Measurements from ENCODE around the gene PRKAR1A.
"Not testable (repeated sequence)": the region's sequence is repeated elsewhere in the genome, so short reads cannot be mapped to it uniquely, and the experiment has no call there.

Gene PRKAR1A

DNA sequence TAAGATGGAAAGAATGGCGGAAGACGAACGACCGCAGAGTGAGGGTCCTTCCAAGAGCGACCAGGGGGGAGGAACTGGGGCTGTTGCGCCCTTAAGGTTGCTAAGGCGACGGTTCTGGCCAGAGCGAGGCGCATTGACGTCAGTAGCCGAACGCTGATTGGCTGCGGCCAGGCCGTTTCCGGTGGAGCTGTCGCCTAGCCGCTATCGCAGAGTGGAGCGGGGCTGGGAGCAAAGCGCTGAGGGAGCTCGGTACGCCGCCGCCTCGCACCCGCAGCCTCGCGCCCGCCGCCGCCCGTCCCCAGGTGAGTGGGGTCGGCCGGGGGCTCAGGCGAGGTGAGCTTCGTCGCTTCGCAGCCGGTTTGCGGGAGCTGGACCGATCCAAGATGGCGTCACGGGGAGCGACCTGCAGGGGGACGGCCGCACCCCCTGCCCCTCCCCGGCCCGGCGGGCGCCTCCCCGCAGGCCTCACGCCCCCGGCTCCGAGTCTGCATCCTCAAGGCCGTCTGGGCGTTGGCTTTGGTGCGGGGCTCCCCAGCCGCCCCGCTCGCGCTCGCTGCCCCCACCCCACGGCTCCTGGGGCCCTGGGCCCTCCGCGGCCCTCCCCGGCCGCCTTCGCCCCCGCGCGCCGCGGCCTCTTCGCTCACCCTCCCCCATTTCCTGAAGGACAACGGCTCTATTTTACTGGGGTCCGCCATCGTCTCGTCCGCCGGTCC, at the start of gene PRKAR1A:
TSS of gene PRKAR1A (plus strand) at position 184 of the 713 bp plus-strand sequence. CDS start 2,970 bp downstream, outside the sequence.
- DNase-seq, result peak; percentile 86

DNA sequence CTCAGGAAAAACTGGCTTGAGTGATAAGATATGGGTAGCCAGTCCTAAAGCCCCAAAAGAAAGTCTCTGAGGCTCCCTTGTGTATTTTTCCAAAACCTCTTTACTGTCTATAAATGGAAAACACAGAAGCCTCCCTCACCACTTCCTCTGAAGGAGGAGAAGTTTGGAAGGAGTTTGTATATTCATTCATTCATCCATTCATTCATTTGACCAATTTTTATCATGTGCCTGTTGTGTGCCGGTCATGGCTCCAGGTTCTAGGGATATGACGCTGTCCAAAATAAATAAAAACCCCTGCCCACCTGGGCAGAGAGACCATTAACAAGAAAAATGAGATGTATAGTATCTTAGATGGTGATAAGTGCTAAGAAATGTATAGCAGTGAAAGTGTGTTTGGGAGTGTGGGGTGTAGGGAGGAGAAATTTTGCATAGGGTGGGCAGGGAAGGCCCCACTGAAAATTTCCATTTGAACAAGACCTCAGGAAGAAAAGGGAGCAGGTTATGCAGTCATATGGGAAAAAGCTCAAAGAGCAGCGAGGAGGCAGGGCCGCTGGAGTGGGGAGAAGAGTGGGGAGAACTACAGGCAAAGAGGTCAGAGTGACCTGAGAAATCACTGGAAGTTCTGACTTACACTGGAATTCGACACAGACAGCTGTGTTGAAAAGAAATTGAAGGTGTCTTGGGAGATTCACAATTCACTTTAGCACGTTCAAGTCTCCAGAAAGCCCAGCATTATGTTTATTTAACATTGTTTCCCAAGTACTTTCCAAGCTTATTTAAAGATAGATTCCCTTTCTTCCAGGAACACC, 48.8 kb upstream of the PRKAR1A start:
- DNase-seq, result no peak

DNA sequence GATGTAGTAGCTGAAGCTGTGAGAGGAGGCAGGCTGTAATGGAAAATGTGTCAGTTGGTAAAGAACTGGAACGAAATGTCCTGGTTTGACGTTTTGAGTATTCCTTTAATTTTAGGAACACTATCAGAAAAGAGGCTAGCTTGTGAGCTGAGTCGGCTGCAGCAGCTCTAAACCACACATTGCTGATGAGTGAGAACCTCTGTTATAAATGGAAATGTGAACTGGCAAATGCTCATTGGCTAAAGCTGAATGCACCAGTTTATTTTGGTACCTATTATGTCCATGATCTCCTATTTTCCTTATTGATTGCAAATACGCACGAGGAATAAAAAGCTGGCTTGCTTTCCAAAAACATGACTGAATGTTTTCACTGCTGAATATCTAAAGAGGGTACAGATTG, 43.9 kb upstream of the PRKAR1A start:
- no peak for DNase-seq

DNA sequence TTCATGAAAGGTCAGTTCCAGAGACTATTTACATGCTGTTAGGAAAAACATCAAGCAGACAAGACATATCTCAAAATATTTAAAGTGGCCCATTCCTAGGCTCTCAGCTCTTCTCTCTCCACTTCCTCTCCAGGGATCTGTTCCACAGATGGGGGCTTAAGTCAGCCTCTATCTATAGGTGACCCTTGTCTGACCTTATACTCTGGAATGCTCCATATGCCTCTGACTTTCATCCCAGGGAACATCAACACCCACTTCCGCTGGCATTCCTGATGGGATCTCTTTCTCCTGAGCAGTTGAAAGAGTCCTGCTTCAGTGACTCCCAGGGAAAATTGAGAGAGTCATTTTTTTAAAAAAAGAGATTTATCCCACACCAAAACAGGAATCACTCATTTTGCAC, 43.4 kb upstream of the PRKAR1A start:
- DNase-seq, result no peak

DNA sequence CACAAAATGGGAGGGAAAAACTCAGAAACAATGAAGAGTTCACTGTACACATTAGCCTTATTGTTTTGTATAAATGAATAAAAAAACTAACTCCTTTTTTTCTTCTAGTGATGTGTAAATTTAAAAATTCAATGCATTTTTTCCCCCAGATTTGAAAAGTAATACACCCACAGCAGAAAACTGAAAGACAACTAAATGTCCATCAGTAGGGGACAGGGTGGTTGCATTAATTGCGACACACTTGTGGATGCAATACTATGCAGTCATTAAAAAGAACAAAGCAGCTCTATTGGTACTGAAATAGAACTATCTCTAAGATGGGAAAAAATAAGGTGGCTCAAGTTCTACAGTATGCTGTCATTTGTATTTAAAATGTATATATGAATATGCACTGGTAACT, 41.3 kb upstream of the PRKAR1A start:
- no peak for DNase-seq

DNA sequence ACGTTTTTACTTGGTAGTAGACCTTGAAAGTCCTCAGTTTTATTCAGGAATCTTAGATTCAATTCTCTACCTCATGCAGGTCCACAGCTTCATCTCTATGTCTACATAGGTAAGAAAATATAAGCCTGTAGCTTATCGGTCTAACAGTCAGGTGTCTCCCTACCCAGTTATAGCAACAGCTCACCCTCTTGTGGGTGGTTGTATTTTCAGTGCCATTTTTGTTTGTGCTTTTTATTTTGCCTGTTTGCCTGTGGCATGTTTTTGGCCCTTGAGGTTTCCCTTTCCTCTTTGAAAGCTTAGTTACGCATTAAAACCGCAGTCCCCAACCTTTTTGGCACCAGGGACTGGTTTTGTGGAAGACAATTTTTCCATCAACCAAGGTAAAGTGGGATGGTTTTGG, 31.3 kb upstream of the PRKAR1A start:
- DNase-seq, result no peak

DNA sequence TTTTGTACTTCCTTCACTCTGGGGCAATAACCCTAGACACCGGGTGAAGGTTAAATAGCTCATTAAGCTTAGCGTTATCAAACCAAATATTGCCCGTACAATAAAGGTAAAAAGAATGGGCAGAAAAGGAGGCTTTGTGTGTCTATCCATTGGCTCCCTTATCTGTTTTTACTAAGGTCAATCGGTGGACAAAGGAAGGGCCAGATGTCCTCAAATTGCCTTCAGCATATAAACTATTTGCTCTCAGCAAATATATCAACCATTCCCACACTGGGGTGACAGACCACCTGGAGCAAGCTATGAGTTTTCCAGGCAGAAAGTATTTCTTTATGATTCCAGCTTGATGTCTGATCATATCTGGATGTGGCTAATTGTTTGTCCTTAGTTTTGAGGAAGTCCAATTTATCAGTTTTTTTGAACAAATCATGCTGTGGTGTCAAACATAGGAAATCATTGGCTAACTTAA, 29.6 kb upstream of the PRKAR1A start:
- DNase-seq, result no peak

DNA sequence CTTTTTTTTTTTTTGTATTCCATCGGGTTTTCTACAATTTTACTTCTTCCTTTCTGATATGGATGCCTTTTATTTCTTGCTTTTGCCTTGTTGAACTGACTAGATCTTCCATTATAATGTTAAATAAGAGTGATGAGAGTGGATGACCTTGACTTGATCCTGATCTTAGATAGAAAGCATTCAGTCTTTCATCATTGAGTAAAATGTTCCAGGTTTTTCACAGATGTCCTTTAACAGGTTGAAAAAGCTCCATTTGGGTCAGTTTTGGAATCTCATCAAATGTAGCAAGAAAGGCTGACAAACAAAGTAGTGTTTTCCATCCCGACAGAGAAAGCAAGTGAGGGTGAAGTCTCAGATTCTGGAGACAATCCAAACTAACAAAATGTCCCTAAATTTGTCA, 27.8 kb upstream of the PRKAR1A start:
- no peak for DNase-seq

DNA sequence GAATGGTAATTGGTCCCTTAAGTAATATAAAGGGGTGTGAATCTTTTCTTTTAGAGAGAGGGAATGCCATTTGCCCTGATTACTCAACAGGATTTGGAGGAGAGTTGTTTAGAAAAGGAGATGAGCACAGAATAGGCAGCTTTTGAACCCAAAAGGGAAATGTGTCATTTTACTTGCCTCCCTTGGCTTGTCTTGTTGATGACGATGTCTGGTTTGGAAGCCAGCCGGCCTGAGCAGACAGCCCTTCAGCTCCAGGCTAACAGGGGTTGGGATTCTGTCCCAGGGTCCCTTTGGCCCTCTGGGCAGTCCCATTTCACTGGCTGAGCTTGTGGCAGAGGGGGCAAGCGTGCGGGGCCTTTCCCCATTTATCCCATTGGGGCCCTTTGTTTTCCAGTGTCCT, 22.3 kb upstream of the PRKAR1A start:
- DNase-seq, result no peak

DNA sequence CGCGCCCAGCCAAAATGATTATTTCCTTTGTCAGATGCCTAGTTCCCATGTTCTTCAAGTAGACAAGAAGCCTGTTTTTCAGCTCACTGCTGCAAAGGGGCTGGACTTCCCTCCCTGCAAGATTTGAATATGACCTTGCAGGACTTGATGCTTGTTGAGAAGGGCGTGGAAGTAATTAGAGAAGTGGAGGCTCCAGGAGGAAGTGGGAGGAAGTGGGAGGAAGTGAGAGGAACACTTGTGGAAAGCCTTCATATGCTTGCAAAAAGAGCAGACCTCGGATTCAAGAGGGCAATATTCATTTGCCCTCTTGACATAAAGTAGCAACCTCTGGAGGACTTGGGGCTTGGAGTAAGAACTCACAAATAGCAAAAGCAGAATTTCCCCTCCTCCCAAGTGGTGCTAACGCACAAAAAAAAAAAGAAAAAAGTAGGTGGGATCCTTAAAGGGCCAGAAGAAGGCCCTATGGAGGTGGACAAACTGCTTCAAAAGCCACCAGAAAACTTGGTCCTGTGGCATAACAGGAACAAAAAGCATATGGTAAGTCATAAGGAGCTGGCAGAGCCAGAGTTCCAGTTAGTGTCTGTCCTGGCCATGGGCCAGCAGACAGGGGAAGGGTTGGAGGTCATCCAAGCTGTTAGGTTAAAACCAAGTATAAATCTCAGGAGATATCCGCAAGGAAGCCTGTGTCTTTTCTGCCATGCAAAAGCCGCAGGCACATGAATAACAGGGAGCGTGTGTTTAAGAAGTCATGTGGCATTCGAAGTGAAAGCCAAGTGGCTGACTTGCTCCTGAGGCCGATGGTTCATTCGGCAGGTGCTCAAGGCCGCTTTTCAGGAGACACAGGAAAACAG, 20.6 kb upstream of the PRKAR1A start:
- DNase-seq, result no peak

DNA sequence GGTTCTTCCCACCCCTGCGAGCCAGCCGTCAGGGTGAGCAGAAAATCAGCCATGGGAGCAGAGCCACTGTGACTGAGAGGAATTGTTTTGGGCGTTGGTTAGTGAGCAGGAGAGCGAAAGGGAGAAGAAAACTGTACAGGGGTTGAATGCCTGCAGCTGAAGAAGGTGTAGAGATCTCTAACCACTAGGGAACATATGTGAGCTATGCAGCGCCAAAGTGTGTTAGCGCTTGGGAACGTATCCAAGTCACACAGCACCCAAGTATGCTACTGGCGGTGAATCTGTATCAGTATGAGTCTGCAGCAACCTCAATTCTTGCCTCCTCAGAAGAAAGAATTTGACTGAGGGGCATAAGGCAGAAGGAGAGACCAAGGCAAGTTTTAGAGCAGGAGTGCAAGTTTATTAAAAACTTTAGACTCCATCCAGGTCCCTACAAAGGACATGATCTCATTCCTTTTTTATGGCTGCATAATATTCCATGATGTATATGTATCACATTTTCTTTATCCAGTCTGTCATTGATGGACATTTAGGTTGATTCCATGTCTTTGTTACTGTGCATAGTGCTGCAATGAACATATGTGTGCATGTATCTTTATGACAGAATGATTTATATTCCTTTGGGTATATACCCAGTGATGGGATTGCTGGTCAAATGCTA, 19.7 kb upstream of the PRKAR1A start:
- not testable (repeated sequence) for DNase-seq

DNA sequence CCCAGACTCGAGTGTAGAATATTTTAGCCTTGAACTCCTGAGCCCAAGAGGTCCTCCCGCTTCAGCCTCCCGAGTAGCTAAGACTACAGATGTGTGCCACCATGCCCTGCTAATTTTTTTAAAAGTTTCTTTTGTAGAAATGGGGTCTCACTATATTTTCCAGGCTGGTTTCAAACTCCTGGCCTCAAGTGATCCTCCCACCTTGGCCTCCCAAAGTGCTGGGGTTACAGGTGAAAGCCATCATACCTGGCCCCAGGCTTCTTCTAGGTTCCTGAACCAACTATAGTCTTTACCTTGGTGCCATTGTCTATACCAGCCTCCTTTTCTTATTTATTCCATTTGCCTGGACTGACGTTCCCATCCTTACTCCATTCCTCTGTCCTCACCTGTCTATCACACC, 17.1 kb upstream of the PRKAR1A start:
- DNase-seq, result no peak

DNA sequence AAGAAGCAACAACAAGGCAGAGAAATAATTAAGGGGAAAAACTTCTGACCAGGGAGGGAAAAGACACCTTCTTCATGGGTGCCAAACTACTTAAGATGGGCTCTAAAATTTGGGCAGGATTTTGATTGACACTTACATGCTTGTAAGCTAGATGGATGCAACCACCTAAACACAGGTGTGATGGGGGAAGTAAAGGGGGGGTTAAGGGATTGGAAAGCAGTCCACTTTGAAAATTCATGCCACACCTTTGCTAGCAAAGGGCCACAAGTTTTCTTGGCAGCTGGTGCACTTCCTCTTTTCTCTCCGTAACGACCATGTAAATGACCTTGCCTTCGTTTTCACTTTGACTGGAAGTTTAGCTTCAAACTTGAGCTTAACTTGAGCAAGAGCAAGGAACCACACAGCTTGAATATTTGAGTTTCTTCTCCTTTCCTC, 14.3 kb upstream of the PRKAR1A start:
- DNase-seq, result no peak

DNA sequence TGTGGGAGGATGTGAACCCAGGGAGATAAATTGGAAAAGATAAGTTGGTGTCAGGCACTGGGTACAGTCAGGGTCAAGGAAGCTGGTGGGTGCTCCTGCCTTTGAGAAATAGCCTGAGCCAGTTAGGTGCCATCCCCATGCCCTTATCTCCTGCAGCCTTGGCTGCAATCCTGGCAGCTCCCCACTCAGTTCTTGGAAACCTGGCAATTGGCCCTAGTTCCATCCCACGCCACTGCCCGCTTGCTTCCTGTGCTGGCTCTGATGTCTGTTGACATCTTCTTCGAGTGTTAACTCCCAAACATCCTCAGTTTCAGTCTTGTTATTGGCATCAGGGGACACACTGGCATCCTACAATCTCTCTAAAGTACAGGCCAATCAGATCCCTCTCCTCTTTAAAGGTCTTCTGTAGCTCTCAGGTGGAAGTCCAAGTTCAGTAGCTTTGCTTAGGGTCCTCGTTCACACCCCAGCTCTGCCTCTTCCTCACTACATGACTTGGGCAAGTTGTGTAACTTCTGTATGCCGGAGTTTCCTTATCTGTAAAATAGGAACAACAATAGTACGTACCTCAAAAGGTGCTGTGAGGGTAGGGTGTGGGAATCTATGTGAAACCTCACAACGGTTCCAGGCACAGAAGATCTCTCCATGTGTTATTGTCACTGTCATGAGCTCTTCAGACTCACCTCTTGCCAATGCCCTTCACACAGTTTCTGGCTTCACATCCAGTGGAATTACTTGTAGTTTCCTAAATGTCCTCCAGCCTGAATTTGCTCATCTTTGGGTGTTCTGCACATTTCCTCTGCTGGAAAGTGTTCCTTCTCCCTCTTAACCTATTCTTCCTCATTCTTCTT, 13.5 kb upstream of the PRKAR1A start:
- no peak for DNase-seq

DNA sequence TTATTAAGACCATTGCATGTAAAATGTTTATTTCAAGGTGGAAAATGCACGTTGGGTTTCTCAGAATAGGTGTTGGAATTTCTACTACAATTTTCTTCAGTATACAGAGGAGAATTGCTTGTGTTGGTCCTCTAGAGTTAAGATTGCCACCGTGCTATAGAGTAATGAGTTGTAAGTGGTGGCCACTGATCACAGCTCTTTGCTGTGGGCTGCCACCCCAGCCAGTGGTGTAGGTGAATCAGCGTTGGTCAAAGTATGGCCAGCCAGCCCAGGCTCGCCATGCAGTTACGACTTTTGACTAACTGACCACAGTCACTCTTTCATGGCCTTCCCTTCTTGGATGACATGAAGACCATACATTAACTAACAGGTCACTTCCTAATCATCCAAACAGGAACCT, 12.6 kb upstream of the PRKAR1A start:
- no peak for DNase-seq

DNA sequence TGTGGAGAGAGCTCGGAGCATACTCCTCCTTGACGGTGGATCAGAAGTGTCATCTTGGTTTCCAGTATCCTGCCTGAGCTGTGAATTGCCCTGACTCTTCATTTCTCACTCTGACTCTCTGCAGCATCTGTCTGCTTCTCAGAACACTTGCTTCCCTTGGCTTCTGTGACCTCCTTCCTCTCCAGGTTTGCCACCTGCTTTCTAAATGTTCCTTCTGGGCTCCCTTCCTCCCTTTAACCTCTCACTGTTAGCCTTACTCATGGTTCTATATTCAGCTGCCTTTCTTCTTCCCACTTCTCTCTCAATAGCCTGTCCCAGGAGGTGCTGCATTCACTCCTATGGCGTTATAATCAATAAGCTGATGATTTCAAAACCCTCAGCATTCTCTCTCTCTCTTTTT, 11.2 kb upstream of the PRKAR1A start:
- DNase-seq, result no peak

DNA sequence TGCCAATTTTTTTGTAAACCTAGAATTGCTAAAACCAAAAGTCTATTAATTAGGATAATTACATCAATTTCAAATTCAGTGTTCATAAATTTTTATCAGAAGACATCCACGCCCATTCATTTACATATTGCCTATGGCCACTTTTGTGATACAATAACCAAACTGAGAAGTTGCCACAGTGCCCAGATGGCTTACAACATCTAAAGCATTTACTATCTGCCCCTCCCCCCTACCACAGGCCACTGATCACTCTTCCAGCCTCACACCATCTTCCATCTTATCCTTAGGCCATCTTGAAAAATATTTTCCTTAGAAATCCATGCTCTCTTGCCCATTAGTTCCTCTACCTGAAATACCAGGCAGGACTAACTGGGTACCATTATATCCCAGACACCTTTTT, 6.3 kb upstream of the PRKAR1A start:
- no peak for DNase-seq

DNA sequence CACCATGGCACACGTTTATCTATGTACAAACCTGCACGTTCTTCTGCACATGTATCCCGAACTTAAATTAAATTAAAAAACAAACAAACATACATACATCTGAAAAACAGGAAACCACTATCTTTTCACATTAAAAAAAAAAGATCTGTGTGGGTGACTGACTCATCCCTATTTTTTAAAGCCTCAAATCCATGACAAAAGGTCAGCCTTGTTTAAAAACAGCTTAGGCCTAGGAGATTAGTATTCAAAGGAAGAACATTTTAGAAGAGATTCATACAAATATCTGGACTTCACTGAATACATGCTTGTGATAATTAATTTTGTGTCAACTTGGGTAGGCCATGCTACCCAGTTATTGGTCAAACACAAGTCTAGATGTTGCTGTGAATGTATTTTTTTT, 4.7 kb upstream of the PRKAR1A start:
- DNase-seq, result no peak

DNA sequence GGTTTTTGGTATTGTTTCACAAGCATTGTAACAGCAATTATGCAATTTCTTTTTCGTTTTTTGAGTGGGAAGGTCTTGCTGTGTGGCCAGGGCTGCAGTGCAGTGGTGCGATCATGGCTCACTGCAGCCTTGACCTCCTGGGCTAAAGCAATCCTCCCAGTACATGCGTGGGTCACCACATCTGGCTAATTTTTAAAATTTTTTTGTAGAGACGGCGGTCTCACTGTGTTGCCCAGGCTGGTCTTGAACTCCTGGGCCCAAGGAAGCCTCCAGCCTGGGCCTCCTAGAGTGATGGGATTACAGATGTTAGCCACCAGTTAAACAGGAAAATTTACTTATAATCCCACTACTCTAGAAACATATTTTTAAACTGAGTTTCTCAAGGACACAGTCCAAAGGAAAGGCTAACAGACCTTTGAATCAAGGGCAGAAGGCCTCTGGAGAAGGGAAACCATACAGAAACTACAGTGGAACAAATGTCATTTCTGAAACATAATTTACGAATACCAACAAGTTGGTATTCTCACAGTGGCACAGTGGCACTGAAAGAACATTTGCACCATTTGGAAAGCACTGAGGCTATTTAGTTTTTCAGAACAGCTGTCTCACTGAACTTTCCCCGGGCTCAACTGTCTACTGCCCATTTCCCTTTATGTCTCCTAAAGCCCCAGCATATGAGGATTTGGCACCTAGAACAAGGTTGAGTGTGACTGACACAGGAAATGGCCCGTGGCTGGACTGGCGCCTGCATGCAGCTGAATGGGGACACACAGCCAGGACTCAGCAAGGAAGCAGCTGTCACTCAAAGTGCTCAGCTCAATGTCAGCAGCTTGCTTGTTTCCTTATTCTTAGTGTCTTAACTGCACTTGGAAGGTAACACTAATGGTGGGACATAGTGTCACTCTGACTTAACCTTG, 2.8 kb upstream of the PRKAR1A start:
- DNase-seq, result no peak

DNA sequence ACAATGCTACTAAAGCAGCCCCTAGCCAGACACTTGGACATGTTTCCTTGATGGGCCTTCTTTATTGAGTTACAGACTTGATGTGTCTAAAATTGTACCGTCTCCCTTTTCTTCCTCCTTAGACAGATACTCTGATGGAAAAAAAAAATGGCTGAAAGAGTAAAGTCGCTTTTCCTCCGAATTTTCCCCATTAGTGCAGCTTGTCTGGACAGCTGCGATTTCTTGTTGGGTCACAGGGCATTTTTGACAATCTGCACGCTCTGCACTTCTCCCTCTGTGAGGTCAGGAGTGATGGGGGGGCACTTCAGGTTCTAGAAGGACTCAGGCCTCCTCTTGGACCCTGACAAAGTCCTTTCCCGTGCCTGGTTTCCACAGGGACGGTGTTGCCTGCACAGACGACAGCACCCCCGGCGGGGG, 968 bp upstream of the PRKAR1A start:
- DNase-seq, result no peak
